Daoy (cell line): ENCODE results near the gene RAMAC. TPM values are rescaled to one million over a fixed set of nuclear protein-coding genes. Genes with fewer than 3 reads are reported as not detected.
"Not testable (repeated sequence)": the region's sequence is repeated elsewhere in the genome, so short reads cannot be mapped to it uniquely, and the experiment has no call there.

Experiments used
- DNase-seq: peaks from one replicate; pipeline ENCODE4 v3.0.0-alpha.2; 2015; ENCODE audit warnings: low read depth
- total RNA-seq: library from RNA; depleted of rRNA; stranded (reverse); fragments of >200 nt; shearing (Covaris generic); gene quantifications from 2 replicates; pipeline ENCODE4 v1.2.3, GENCODE V29; 2014; rRNA removed

Gene RAMAC
- 63.6 and 77.4 TPM in 2 replicates for total RNA-seq

DNA sequence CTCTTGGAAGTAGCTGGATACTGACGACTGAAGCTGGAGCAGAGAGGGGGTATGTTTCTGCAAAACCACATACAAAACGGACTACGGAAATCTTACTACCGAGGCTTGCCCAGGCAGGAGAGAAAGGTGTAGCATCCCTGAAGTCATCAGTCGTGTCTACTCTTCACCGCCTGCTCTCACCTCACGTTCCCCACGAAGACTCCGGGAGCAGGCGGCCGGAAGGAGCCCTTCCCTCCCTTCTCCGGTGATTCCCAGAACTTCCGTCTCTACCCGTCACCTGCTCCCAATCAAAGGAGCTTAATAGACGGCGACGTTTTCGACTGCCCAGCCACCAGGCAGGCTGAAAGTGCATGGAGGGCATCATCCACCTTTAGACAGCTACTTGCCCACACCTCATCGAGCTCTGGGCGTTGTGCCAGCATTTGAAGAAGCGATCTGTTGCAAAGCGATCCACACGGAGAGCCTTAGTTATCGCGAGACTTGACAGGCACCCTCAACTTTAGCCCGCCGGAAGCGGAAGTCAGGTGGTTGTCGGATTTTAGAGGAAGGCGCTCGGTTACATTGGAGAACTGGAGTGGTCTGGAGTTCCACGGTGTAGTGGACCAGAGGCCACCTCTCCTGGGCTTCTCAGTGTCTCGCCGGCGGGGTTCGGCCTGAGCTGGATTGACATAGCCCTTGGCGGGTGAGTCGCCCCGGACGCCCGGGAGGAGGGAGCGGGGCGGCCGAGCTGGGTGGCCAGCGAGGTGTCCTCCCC is at the start of gene RAMAC:
RAMAC (plus strand) TSS at position 523 of the 754 bp plus-strand sequence. CDS start 2,809 bp downstream, outside the sequence.
- peak; percentile 94 for DNase-seq

- DNase-seq: peak; percentile 69
These were observed 48.9 kb upstream of the RAMAC start for GRCh38 chr15:82936966-82937711.

DNA sequence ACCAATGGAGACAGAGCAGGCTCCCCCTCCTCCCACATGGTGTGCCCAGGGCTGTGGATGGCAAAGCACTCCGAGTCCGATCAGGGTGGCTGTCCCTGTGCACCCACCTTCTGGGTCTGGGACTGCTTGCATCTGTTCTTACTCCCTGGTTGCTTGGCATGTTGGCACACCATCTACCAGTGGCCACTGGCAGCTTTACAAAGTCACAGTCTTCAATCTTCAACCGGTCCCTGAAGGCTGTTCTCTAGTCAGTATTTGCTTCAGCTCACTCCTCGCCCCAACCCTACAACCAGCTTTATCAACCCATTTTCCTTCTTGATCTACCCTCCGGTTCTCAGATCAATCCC is 48.3 kb upstream of the RAMAC start:
- no peak for DNase-seq

DNA sequence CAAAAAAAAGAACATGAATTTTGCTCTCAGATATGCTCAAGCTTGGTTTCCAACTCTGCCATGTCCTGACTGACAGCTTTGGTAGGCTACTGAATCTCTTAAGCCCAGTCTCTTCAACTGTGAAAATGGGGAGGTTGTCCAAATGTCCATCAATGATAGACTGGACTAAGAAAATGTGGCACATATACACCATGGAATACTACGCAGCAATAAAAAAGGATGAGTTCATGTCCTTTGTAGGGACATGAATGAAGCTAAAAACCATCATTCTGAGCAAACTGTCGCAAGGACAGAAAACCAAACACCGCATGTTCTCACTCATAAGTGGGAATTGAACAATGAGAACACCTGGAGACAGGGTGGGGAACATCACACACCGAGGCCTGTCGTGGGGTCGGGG is 46.3 kb upstream of the RAMAC start:
- DNase-seq: not testable (repeated sequence)

- DNase-seq: peak; percentile 69
These were observed 43.3 kb upstream of the RAMAC start for GRCh38 chr15:82942691-82943090.

DNA sequence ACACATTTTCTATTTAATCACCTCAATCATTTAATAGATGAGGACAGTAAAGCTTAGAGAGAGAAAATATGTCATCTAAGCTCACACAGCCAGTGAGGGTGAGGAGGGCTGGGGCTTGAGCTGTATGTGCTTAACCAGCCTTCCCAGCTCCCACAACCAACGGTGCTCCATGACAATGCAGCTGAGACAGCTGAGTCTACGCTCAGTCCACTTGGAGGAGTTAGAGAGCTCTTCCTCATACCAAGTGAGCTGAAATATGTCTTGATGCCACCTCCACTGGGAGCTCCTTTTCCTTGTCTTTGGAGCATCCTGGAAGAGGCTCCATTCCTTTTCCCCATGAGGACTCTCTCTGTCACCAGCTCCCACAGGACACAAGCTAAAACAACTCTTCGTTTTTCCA is 42.8 kb upstream of the RAMAC start:
- peak; percentile 9 for DNase-seq

DNA sequence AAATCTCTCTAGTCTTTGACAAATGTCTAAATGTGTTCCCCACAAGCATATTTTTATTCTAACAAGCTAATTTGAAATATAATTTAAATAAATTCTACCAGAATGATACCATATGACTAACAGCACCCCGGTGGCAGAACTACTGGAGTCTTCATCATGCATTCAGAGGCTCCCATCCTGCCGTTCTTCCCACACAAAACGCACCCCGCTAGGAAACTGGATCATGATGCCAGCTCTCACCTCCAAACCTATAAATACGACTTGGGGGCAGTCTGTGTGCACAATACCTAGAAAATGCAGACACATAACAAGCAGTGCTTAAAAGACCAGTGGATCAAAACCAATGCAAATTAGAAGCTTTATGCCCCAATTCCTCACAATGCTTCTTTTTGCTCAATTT is 42.0 kb upstream of the RAMAC start:
- no peak for DNase-seq

DNA sequence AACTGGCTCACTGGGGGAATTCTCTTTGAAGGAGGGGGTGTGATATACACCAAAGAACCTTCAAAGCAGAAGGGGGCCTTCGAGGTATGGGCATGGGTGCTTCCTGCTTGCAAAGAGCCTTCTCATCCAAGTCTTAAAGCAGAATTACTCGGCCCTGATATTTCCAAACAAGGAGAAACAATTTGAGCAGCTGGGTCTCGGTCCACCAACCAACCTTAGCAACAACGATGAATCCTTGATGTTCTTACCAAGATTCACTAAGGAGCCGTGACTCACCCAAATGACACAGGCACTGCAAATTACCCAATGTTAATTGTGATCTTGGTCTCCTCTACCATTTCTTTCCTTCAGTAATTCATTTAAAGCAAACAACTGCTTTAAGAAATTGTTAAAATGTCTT is 41.2 kb upstream of the RAMAC start:
- peak; percentile 48 for DNase-seq

DNA sequence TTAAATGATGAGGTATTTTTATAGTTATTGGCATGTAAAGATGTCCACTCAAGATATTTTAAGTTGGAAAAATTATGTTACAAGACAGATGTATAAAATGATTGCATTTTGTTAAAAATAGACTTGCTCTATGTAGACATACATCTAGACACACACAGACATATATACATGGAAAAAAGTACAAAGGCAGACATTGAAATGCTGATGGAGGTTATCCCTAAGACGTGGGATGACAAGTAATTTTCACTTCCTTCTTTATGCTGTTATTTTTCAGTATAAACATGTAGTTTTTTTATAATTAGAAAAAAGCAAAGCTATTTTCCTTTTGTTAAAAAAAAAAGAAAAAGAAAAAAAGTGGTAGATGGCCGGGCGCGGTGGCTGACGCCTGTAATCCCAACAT is 40.7 kb upstream of the RAMAC start:
- DNase-seq: no peak

DNA sequence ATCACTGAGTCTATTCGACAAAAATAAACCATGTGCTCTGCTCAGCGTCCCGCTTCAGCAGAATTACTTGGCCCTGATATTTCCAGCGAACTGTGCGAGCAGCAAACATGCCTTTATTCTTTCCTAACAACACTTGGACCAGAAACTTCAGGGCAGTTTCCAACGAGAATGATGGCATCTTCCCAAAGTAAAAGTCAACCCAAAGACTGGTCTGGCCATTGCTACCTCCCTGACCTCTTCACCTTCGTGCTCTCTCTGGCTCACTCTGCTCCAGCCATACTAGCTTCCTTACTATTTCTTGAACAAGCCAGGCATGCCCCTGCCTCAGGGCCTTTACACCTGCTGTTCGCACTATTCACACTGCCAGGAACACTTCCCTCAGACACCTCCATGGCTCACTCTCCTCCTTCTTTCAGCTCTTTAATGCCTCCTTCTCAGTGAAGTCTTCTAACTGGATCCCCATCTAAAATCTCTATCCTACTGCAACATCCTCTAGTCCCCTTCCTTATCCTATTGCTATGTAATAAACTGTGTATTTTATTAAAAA is 39.8 kb upstream of the RAMAC start:
- no peak for DNase-seq

DNA sequence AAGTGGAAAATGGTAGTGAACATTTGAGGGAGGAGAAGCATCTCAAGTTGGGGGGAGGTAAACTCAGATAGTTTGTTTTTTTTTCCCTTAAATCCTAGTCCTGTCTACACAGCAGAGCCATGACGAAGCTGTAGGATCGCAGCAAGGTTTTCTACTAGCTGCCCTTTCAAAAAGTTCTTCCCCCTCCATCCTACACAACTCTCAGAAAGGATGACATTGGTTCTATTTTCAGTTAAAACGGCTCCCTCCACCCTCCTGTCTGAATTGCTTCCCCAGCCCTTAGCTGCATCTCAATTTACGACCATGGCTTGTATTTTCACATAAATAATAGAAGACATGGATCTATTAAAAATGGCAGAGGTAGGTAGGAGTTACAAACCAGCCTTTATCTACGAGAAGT is 35.7 kb upstream of the RAMAC start:
- DNase-seq: no peak

- DNase-seq: no peak
These were observed 35.2 kb upstream of the RAMAC start for GRCh38 chr15:82950746-82951370.

GRCh38 chr15:82951472-82952157 is 34.4 kb upstream of the RAMAC start:
- DNase-seq: peak; percentile 30

- DNase-seq: peak; percentile 38
These were observed 33.6 kb upstream of the RAMAC start, which contains the start of gene HOMER2 for GRCh38 chr15:82952158-82953081. TSS of gene HOMER2 (minus strand) at chr15:82952720. CDS start at chr15:82952535, 185 bp downstream.

- DNase-seq: no peak
These were observed 27.4 kb upstream of the RAMAC start for GRCh38 chr15:82958638-82959037.

DNA sequence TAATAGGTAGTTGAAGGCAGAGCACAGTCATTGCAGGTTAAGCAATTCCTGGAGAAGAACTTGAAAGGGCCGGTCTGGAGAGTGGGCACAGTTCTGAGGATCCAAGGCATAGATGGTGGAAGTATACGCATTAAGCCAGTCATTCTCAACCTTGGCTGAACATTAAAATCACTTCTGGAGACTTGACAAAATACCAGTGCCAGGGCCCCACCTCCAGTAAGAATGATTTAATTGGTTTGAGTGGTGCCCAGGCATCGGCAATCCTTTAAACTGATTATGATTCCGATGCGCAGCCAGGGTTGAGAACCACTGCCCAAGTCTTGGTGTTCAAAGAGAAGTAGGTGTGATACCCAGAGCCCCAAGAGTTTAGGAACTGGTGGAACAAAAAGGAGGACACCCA is 26.6 kb upstream of the RAMAC start:
- no peak for DNase-seq

DNA sequence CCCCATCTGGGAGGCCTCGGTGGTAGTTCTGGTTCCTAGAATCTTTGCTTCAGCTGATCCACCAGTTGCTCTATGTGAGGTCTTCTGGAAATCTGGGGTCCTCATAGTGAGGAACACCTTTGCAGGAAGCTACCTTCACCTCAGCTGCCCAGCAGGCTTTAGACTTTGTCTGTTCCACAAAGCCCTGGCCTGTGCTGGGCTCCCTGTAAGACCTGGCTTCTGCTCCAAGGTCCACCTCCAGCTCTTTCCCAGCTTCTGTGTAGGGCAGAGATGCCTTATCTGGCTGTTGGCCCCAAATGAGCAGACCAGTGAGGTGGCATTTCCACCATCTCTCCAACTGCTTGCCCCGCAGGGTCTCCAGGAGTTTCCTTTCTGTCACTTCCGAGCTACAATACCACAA is 25.2 kb upstream of the RAMAC start:
- no peak for DNase-seq

DNA sequence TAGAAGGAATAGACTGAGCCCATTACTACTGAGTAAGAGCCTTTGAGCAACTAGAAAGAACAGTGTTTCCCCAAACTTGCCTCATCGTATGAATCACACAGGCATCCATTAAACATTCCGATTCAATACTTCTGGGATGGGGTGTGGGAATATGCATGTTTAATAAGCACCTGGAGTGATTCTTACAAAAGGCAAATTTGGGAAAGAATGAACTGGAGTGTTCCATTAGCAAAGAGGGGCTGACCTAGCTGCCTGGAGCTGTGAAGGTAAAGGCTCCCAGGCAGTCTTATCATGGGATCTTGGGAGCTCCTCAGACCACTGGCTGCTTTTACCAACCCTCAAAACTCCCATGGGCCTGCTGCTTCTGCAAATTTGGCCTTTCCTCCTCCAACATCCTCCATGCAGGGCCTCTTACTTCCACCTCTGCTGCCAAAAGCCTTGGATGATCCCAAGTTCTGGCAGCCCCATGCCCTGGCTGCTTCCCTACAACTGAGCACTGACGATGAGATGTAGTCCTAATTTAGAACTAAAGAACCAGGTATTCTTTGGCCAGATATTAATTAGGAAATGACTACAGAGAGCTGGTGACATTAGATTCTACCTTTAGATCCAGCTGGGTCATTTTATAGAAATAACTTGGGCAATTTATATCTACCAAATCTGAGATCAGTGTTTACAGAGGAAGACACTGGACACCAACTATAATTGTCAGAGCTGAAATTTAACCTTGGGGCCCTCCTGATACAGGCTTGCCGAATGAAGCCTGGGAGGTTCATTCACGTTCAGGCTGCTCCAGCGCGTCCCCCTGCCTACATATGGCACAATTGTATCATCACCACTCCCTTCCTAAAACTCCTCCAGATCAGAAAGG is 22.3 kb upstream of the RAMAC start:
- DNase-seq: no peak

DNA sequence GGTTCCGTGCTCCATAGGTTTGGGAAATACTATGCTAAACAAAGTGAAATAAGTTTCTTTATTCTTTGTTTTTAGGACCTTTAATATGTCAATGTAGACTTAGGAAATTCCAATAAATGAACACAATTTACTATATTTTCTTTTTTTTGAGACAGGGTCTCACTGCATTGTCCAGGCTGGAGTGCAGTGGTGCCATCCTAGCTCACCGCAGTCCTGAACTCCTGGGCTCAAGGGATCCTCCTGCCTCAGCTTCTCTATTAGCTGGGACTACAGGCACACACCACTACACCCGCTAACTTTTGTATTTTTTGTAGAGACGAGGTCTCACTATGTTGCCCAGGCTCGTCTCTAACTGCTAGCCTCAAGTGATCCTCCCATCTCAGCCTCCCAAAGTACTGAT is 21.1 kb upstream of the RAMAC start:
- DNase-seq: no peak

GRCh38 chr15:82966671-82967071 is 19.3 kb upstream of the RAMAC start:
- DNase-seq: no peak
